ENCODE results near the gene SPDYE16.
"Not testable (repeated sequence)": the region's sequence is repeated elsewhere in the genome, so short reads cannot be mapped to it uniquely, and the experiment has no call there.

DNA sequence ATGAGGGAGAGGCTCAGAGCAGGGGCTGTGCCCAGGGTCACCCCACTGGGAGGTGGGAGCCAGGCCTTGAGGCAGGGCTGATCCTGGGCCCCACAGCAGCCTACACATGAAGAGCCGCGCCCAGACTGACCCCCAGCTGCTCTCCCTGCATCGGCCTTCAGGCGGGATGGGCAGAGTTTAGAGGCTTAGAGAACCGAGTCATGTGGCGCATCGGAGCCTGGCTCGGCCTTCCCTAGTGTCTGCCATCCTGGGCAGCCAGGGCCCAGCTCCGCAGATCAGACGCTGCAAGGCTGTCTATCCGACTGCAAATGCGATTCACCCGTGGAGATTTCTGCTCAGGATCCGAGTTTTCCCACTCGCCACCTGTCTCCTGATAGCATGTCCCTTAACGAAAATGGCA is 40.3 kb downstream of the SPDYE16 start:
- TF ChIP-seq, protein P1, sequence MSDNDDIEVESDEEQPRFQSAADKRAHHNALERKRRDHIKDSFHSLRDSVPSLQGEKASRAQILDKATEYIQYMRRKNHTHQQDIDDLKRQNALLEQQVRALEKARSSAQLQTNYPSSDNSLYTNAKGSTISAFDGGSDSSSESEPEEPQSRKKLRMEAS (IDR thresholded peaks at IDR 0.05) = not testable (repeated sequence)
- TF ChIP-seq YY1, JUND, RAD21 (IDR thresholded peaks at IDR 0.05): not testable (repeated sequence)
- TF ChIP-seq, protein P2, sequence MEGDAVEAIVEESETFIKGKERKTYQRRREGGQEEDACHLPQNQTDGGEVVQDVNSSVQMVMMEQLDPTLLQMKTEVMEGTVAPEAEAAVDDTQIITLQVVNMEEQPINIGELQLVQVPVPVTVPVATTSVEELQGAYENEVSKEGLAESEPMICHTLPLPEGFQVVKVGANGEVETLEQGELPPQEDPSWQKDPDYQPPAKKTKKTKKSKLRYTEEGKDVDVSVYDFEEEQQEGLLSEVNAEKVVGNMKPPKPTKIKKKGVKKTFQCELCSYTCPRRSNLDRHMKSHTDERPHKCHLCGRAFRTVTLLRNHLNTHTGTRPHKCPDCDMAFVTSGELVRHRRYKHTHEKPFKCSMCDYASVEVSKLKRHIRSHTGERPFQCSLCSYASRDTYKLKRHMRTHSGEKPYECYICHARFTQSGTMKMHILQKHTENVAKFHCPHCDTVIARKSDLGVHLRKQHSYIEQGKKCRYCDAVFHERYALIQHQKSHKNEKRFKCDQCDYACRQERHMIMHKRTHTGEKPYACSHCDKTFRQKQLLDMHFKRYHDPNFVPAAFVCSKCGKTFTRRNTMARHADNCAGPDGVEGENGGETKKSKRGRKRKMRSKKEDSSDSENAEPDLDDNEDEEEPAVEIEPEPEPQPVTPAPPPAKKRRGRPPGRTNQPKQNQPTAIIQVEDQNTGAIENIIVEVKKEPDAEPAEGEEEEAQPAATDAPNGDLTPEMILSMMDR (IDR thresholded peaks at IDR 0.05; ENCODE audit: low read depth, low read length, missing input control) = not testable (repeated sequence)
